Stimulated activated CD8-positive, alpha-beta memory T cell treated with anti-CD3 and anti-CD28 coated beads, Interleukin-4, amount 100 ng/mL, for 24 hours (primary cell): ENCODE results near the gene FLT4.

Experiments used
- DNase-seq: peaks from one replicate; pipeline ENCODE4 v3.0.0-alpha.2; 2020; ENCODE audit warnings: low read depth

Gene FLT4

DNA sequence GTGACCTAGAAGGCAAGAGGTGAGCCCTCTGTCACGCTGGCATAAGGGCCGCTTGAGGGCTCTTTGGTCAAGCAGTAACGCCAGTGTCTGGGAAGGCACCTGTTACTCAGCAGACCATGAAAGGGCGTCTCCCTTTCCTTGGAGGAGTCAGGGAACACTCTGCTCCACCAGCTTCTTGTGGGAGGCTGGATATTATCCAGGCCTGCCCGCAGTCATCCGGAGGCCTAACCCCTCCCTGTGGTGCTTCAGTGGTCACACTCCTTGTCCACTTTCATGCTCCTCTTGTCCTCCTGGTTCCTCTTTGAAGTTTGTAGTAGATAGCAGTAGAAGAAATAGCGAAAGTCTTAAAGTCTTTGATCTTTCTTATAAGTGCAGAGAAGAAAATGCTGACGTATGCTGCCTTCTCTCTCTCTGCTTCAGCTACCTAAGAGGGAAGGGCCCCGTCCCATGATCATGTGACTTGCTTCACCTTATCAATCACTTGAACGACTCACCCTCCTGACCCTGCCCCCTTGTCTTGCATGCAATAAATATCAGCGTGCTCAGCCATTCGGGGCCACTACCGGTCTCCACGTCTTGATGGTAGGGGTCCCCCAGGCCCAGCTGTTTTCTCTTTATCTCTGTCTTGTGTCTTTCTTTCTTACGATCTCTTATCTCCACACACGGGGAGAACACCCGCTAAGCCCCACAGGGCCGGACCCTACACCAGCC is 41.4 kb downstream of the FLT4 start:
- DNase-seq: no peak

- DNase-seq: no peak
Observed at GRCh38 chr5:180606215-180606785, 43.1 kb downstream of the FLT4 start.

GRCh38 chr5:180605554-180606214 is 43.7 kb downstream of the FLT4 start:
- peak; percentile 57 for DNase-seq

DNA sequence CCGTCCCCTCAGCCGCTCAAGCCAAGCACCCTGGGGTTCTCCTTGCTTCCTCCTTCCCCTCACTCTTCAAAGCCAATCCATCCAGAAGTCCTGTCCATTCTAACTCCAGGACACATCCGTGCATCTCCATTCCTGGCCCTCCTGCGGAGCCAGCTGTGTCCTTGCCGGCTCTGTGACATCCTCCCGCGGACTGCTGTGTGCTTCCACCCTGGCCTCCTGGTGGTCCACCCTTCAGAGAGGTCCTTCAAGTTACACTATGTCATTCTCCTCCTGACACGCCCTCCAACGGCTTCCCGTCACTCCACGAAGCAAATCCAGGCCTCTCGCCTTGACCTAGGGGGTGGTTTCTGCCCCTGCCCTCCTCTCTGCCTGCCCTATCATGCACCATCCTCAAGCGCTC is 45.1 kb downstream of the FLT4 start:
- no peak for DNase-seq

DNA sequence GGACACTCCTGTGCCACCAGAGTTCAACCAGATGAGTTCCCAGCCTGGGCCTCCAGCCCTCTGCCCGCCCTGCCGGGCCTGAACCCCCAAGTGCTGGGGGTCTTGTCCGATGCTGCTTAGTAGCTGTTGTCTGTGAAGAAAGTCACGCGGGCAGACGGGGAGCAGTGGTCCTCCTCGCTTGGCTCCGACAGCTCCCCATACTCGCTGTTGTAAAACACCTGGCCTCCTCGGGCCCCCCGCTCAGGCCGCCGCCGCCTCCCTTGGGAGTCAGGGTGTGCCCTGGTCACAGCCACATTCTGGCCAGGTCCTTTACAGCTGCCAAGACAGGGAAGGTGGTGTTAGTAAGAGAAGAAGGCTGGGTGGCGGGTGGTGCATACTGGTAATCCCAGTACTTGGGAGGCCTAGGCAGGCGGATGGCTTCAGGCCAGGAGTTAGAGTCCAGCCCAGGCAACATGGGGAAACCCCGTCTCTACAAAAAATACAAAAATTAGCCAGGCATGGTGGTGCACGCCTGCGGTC is 46.3 kb downstream of the FLT4 start:
- no peak for DNase-seq

DNA sequence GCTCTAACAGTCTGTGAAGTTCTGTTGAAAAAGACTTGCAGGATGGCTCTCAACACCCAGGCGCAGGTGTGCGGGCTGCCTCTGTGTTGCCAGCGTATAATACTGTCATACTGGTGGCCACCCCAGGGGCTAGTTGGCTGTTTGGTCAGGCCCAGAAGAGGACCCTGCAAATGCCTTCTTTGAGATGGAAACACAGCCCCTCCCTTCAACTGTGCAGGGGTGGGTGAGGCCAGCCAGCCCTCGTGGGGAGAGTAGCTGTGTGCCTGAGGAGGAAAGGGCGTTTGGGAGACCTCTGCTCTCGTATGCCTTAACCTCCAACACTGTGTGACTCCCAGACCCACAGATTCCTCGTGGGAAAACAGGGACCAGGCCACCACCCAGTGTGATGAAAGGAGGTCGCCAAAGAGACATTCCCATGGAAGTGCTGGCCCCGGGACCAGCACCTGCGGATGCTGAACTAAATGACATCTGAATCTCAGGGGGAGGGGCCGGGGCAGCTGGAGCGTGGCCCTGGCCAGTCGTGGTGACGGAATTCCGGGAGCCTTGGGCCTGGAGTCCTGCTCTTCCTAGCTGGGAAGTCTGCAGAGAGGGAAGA is 46.8 kb downstream of the FLT4 start:
- DNase-seq: no peak

DNA sequence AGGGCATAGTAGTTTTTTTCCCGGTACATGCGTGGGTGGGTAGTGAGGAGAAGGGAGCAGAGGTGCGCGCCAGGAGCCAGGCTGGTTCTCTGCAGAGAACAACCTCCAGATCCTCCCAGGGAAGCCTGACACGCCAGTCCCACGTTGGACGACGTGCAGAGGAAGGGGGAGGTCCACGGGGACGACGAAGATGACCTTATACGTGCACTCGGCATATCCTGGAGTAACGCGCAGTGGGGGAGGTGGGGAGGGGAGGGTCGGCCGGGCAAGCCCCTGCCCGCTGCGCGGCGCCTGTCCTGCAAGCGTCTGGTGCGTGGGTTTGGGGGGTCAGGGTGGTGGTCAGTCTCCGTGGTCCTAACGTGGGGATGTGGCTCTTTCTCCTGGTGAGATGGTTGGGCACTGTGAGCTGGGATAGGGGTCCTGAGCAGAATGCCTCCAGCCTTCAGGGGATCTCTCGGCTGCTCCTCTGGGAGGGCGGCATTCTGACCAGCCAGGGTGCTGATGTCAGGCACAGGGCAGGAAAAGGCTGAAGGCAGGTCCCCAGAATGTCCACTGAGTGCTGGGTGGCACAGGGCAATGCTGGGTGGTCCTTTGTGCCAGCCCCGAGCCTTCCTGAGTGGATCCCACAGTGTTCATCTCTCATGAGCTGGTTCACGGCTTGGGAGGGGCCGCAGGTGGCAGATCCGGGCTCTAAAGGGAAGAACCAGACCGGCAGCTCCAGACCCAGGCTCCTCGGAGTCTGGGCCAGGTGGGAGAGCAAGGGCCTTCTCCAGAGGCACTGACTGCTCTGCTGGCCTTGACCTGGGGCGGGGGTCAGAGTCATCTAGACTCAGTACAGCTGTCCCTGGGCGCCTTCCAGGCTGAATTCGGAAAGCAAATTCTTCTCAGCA is 47.6 kb downstream of the FLT4 start:
- DNase-seq: no peak

- DNase-seq: no peak
Observed at GRCh38 chr5:180600554-180601041, 48.8 kb downstream of the FLT4 start.

- DNase-seq: no peak
Observed at GRCh38 chr5:180599981-180600553, 49.3 kb downstream of the FLT4 start.

GRCh38 chr5:180599590-180599914 is 49.8 kb downstream of the FLT4 start:
- DNase-seq: no peak

GRCh38 chr5:180598797-180599589 is 50.4 kb downstream of the FLT4 start:
- DNase-seq: no peak

GRCh38 chr5:180598316-180598701 is 51.1 kb downstream of the FLT4 start:
- DNase-seq: no peak

DNA sequence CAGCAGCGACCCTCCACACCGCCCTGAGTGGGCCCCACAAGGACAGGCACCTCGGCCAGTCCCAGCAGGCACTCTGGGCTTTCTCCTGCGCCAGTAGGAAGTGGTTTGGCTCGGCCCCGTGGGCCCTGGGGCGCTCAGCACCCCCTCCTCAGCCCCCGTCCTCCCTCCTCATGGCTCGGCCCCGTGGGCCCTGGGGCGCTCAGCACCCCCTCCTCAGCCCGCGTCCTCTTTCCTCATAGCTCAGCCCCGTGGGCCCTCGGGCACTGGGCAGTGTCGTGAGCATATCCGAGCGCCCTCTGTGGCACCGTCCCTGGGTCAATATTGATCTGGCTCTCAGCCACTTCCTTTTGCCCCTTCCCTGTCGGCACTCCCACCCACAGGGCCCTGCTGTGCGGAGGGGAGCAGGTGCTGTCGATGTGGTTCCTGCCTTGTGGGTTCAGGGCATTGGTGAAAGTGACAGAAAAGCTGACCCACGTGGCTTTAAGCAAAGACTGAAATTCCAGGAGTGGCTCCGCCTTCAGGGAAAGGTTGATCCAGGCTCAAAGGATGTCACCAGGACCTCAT is 52.6 kb downstream of the FLT4 start:
- no peak for DNase-seq

DNA sequence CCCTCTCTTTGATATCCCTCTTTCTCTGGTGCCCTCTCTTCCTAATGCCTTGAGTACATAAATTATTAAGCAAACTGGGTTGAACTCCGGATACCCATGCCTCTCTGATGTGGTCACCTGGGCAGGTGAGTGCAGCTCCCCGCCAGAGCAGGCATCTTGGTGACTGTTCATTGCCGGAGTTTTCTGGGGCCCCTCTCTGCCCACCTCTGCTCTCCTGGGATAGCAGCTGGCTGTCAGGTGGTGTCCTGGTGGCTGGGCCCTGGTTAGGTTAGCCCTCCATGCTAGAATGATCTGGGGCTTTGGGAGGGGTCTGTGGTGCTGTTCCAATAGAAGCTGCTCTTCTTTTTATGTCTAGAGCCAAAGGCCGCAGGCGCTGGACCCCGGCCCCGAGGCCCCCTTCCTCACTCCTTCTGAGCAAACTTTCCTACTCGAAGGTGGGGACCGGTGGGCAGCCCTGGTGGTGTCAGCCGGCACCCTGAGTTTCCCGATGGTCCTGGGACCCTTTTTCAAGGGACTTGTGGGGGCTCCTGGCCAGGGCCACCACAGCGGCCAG is 53.2 kb downstream of the FLT4 start:
- no peak for DNase-seq

- no peak for DNase-seq
Observed at GRCh38 chr5:180595381-180596114, 53.9 kb downstream of the FLT4 start.

DNA sequence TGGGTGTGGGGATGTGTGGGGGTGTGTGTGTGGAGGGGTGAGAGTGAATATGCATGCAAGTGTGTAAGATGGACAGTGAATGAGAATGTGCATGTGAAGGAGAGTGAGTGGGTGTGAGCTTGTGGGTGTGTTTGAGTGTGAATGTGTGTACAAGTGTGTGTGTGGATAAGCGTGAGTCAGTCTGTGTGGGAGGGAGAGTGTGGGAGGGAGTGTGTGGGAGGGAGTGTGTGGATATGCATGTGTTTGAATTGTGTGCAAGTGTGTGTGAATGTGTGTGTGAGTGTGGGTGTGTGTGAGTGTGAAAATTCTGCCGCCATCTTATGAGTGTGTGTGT is 54.4 kb downstream of the FLT4 start:
- DNase-seq: no peak

GRCh38 chr5:180594311-180595045 is 54.9 kb downstream of the FLT4 start:
- DNase-seq: no peak

GRCh38 chr5:180593446-180594206 is 55.8 kb downstream of the FLT4 start:
- DNase-seq: no peak
